Measurements from ENCODE around the gene XPO6. TPM values are rescaled to one million over a fixed set of nuclear protein-coding genes. Genes with fewer than 3 reads are reported as not detected.

XPO6 gene
- total RNA-seq, 1 experiment from 2014 or later = 162 TPM

DNA sequence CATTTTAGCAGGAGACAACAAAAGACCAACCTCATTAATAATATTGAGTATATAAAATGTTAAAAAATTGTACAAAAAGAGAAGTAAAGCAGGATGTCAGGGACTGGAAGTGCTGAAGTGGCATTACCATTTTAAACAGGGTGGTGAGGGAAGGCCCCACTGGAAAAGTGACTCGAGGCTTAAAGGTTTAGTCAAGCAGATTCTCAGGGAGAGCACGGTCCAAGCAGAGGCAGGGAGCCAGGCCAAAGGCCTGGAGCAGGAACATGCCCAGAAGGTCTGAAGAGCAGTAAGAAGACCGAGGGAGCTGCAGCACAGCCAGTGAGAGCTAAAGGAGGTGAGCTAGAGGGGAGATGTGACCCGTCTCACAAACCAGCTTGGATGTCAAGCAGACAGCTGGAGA, 7.6 kb downstream of the XPO6 start:
- no peaks in the 10 kb centered on the region for H3K9me2 ChIP-seq (ENCODE audit: insufficient read depth)
- intact Hi-C loops (cut with micrococcal nuclease) = loop anchor here (5.0 kb wide), 1 partner anchor 37 kb away; no protein-coding TSS in a partner anchor
- no peak for TF ChIP-seq FOSL1 (IDR thresholded peaks at IDR 0.05; ENCODE audit: low read depth)
- TF ChIP-seq EZH2phosphoT487 (IDR thresholded peaks at IDR 0.05; ENCODE audit: borderline replicate concordance) = no peak
- TF ChIP-seq TCF7L2 (IDR thresholded peaks at IDR 0.05; ENCODE audit: borderline replicate concordance, extremely low read depth, insufficient read depth, insufficient read length) = no peak
- no peak for TF ChIP-seq CEBPB (IDR thresholded peaks at IDR 0.05; ENCODE audit: low read depth)
- no peak for TF ChIP-seq POLR2A (IDR thresholded peaks at IDR 0.05; ENCODE audit: borderline replicate concordance, extremely low read depth, insufficient read depth, insufficient read length)
- TF ChIP-seq EZH2 (IDR thresholded peaks at IDR 0.05) = no peak
- TF ChIP-seq SRF (IDR thresholded peaks at IDR 0.05; ENCODE audit: low read depth) = no peak
- TF ChIP-seq, protein P1, sequence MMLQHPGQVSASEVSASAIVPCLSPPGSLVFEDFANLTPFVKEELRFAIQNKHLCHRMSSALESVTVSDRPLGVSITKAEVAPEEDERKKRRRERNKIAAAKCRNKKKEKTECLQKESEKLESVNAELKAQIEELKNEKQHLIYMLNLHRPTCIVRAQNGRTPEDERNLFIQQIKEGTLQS (IDR thresholded peaks at IDR 0.05) = no peak
- TF ChIP-seq RAD21 (IDR thresholded peaks at IDR 0.05; ENCODE audit: low read depth) = no peak
- TF ChIP-seq SP1 (IDR thresholded peaks at IDR 0.05; ENCODE audit: low read depth) = no peak
- no peak for TF ChIP-seq YY1 (IDR thresholded peaks at IDR 0.05; ENCODE audit: extremely low read depth, insufficient replicate concordance, low read depth, low read length)
- TF ChIP-seq MAX (IDR thresholded peaks at IDR 0.05) = no peak
- peaks cover 0 to 7% of the 10 kb centered on the region in 2 experiments; a peak in 2 of 4 replicates for H3K4me1 ChIP-seq (ENCODE audit: control insufficient read depth in 1 of 2, insufficient read depth in 2 of 2, low read length in 2 of 2)
- no peak overlapping the region for H2AFZ ChIP-seq (ENCODE audit: low read depth, low read length, poor library complexity, severe bottlenecking)
- peaks cover 40 to 51% of the 10 kb centered on the region in 2 experiments for H3K36me3 ChIP-seq (ENCODE audit: control insufficient read depth in 1 of 2, insufficient read depth in 2 of 2, low read length in 2 of 2)
- ChIA-PET POLR2A (no interaction called here), RAD21 (ENCODE audit: low non-redundant PET in 1 of 2, low total read pairs in 2 of 2, uncharacterized antibody in 2 of 2, unreplicated experiment in 2 of 2) (no interaction called here), CTCF (no interaction called here)
- no TSS peak for BruUV-seq (replicated peaks)
- ATAC-seq (no peak), DNase-seq (ENCODE audit: low read depth, low spot score) (no peak)
- H3K79me2 ChIP-seq (ENCODE audit: insufficient read depth, low read length) = peaks cover 100% of the 10 kb centered on the region
- no peak overlapping the region for H3K27ac ChIP-seq (ENCODE audit: low read depth, low read length)
- no peak overlapping the region for H3K9ac ChIP-seq (ENCODE audit: low read length)
- H3K4me3 ChIP-seq (replicated peaks in 1 of 2; ENCODE audit: low read depth in 1 of 2, low read length in 2 of 2) = no peak overlapping the region
- no peaks in the 10 kb centered on the region for H3K27me3 ChIP-seq (ENCODE audit: insufficient read depth, low read length)
- peaks cover 15% of the 10 kb centered on the region; the same call in 1 of the 2 replicates for H4K20me1 ChIP-seq (ENCODE audit: insufficient read depth)
- H3K4me2 ChIP-seq (ENCODE audit: low read length) = no peak overlapping the region
- no peaks in the 10 kb centered on the region for H3K9me3 ChIP-seq (ENCODE audit: control insufficient read depth in 1 of 2, insufficient read depth in 1 of 2, low read depth in 1 of 2, low read length in 2 of 2)

Data from HCT116 (cell line).